SK-N-MC (cell line): Measurements from ENCODE around the gene CFAP61.

Experiments
- EZH2 ChIP-seq: fragments of 200-600 bp; sonication (generic); IDR thresholded peaks from one replicate; pipeline ENCODE4 v1.6.1; 2017; ENCODE audit warnings: antibody characterized with exemption
- FOXP2 ChIP-seq: optimal IDR thresholded peaks from 2 replicates; pipeline ENCODE3; 2011; ENCODE audit warnings: mild to moderate bottlenecking, moderate library complexity; ENCODE audit not compliant: insufficient read depth; ENCODE audit errors: extremely low read length, control extremely low read depth
- POLR2AphosphoS5 ChIP-seq: IDR thresholded peaks from 2 replicates; pipeline ENCODE4 v1.6.1; 2012; ENCODE audit warnings: mild to moderate bottlenecking, low read depth, low read length, borderline replicate concordance

- no peak for TF ChIP-seq POLR2AphosphoS5
- no peak for TF ChIP-seq EZH2
- TF ChIP-seq FOXP2 = no peak
Observed at GRCh38 chr20:20198011-20198410, 145.7 kb downstream of the CFAP61 start.
